ENCODE results near the gene LUM. TPM values are rescaled to one million over a fixed set of nuclear protein-coding genes. Genes with fewer than 3 reads are reported as not detected.

The LUM gene
- total RNA-seq, result 100 to 1,000 TPM in 1 of 4 donors, 10 to 100 TPM in 3; 30.0 to 138 (median 38.0) TPM

- no peaks in the 10 kb centered on the region for H3K27me3 ChIP-seq
- TF ChIP-seq POLR2A (IDR thresholded peaks at IDR 0.05) (no peak), EP300 (IDR thresholded peaks at IDR 0.05) (peak in 1 of 2 donors; percentile 58)
- DNase-seq (ENCODE audit: low spot score in 2 of 2), result peak; percentile 38 to 69
- H3K4me3 ChIP-seq, result peak within 1 kb of the TSS; percentile 2 to 42 (median 11)
- peak within 1 kb of the TSS in 2 of 4 donors; percentile 39 to 64 for H3K27ac ChIP-seq
- WGBS, 2 donors, result 22 to 26% methylated on average over 7 of the region's 7 CpGs
- no peaks in the 10 kb centered on the region for H3K4me1 ChIP-seq
- H3K9me3 ChIP-seq, result no peaks in the 10 kb centered on the region
- no peaks in the 10 kb centered on the region for H3K36me3 ChIP-seq
These were observed at the start of gene LUM for GRCh38 chr12:91111366-91112325. Gene LUM, minus strand, starts transcription at chr12:91111494. Its CDS starts 2,515 bp downstream, at chr12:91108979.

- TF ChIP-seq, protein P1, sequence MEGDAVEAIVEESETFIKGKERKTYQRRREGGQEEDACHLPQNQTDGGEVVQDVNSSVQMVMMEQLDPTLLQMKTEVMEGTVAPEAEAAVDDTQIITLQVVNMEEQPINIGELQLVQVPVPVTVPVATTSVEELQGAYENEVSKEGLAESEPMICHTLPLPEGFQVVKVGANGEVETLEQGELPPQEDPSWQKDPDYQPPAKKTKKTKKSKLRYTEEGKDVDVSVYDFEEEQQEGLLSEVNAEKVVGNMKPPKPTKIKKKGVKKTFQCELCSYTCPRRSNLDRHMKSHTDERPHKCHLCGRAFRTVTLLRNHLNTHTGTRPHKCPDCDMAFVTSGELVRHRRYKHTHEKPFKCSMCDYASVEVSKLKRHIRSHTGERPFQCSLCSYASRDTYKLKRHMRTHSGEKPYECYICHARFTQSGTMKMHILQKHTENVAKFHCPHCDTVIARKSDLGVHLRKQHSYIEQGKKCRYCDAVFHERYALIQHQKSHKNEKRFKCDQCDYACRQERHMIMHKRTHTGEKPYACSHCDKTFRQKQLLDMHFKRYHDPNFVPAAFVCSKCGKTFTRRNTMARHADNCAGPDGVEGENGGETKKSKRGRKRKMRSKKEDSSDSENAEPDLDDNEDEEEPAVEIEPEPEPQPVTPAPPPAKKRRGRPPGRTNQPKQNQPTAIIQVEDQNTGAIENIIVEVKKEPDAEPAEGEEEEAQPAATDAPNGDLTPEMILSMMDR (IDR thresholded peaks at IDR 0.05), result no peak
- TF ChIP-seq POLR2A (IDR thresholded peaks at IDR 0.05) (no peak), EP300 (IDR thresholded peaks at IDR 0.05) (no peak)
- H3K9me3 ChIP-seq, result no peaks in the 10 kb centered on the region
- peaks cover 0 to 12% (median 0%) of the 10 kb centered on the region in 4 donors for H3K4me1 ChIP-seq
- DNase-seq (ENCODE audit: low spot score in 2 of 2), result no peak
- no peak overlapping the region for H3K27ac ChIP-seq
- no peaks in the 10 kb centered on the region for H3K27me3 ChIP-seq
- H3K36me3 ChIP-seq, result peaks cover 0 to 39% (median 0%) of the 10 kb centered on the region in 3 donors
- H3K4me3 ChIP-seq, result no peak overlapping the region
These were observed 49.7 kb upstream of the LUM start for GRCh38 chr12:91161009-91161408.

DNA sequence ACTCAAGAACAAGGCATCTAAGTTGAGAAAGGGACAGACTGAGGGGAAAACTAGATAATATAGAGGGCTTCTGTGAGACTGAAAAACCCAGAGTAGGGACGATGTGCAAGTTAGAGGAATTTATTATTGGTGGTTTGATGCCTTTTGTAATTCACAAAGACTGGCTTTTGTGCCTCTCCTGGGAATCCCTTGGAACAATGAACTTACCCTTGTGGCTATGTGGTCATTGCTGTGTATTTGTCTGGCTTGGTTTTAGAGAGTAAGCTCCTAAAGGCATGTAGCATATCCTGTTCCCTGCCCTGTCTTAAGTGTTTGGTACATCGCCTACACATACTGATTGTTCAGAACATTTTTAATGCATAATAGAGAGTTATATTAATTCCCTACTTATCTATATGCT lies 44.7 kb upstream of the LUM start:
- no peak overlapping the region for H3K27ac ChIP-seq

GRCh38 chr12:91154131-91154530 lies 42.8 kb upstream of the LUM start:
- no peak overlapping the region for H3K4me3 ChIP-seq
- peaks cover 0 to 46% (median 0%) of the 10 kb centered on the region in 3 donors for H3K36me3 ChIP-seq
- WGBS, 2 donors, result 71 to 76% methylated on average over 3 of the region's 3 CpGs
- no peaks in the 10 kb centered on the region for H3K27me3 ChIP-seq
- DNase-seq (ENCODE audit: low spot score in 2 of 2), result no peak
- TF ChIP-seq POLR2A (IDR thresholded peaks at IDR 0.05) (no peak), EP300 (IDR thresholded peaks at IDR 0.05) (no peak)
- TF ChIP-seq, protein P1 (IDR thresholded peaks at IDR 0.05), result no peak
- H3K9me3 ChIP-seq, result no peaks in the 10 kb centered on the region
- H3K27ac ChIP-seq, result no peak overlapping the region
- peaks cover 0 to 17% (median 0%) of the 10 kb centered on the region in 4 donors for H3K4me1 ChIP-seq

More for the DNA sequence above, 44.7 kb upstream of the LUM start:
- no peaks in the 10 kb centered on the region for H3K27me3 ChIP-seq
- no peak for DNase-seq (ENCODE audit: low spot score in 2 of 2)
- TF ChIP-seq, protein P1 (IDR thresholded peaks at IDR 0.05), result no peak
- TF ChIP-seq EP300 (IDR thresholded peaks at IDR 0.05) (peak in 1 of 2 donors; percentile 36), POLR2A (IDR thresholded peaks at IDR 0.05) (no peak)
- H3K4me3 ChIP-seq, result no peak overlapping the region
- H3K4me1 ChIP-seq, result peaks cover 0 to 22% (median 0%) of the 10 kb centered on the region in 4 donors
- peaks cover 0 to 38% (median 0%) of the 10 kb centered on the region in 3 donors for H3K36me3 ChIP-seq
- WGBS, 2 donors, result 54 to 60% methylated on average over 2 of the region's 2 CpGs
- H3K9me3 ChIP-seq, result no peaks in the 10 kb centered on the region

DNA sequence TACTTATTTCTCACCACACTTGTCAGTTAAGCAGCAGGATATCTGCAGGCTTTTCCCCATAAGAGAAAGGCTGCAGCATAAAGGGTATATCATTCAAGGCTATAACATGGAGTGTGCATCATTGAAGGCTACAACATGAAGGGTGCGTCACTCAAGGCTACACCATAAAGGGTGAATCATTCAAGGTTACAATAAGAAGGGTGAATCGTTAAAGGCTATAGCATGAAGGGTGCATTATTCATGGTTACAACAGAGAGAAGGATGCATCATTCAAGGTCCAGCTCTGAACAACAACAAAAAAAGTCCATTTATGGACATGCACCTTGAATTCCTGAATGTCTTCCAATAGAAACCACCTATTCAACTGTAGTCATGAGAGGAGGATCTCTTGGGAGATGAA lies 32.8 kb upstream of the LUM start:
- WGBS, 2 donors, result 83 to 90% methylated on average over 2 of the region's 2 CpGs
- no peaks in the 10 kb centered on the region for H3K27me3 ChIP-seq
- H3K9me3 ChIP-seq, result no peaks in the 10 kb centered on the region
- no peak overlapping the region for H3K27ac ChIP-seq
- H3K36me3 ChIP-seq, result peaks cover 0 to 7% (median 0%) of the 10 kb centered on the region in 3 donors
- TF ChIP-seq, protein P1 (IDR thresholded peaks at IDR 0.05), result no peak
- no peak for TF ChIP-seq POLR2A (IDR thresholded peaks at IDR 0.05)
- no peak for TF ChIP-seq EP300 (IDR thresholded peaks at IDR 0.05)
- no peak for DNase-seq (ENCODE audit: low spot score in 2 of 2)
- no peak overlapping the region for H3K4me3 ChIP-seq
- H3K4me1 ChIP-seq, result peaks cover 5 to 34% (median 10%) of the 10 kb centered on the region in 4 donors
